ENCODE data around the gene EYA2. TPM values are rescaled to one million over a fixed set of nuclear protein-coding genes. Genes with fewer than 3 reads are reported as not detected.

Gene EYA2
- polyA plus RNA-seq, 1 donor (not counting 4 experiments of a cell fraction or from before 2014, with no cell fraction given) = not detected

DNA sequence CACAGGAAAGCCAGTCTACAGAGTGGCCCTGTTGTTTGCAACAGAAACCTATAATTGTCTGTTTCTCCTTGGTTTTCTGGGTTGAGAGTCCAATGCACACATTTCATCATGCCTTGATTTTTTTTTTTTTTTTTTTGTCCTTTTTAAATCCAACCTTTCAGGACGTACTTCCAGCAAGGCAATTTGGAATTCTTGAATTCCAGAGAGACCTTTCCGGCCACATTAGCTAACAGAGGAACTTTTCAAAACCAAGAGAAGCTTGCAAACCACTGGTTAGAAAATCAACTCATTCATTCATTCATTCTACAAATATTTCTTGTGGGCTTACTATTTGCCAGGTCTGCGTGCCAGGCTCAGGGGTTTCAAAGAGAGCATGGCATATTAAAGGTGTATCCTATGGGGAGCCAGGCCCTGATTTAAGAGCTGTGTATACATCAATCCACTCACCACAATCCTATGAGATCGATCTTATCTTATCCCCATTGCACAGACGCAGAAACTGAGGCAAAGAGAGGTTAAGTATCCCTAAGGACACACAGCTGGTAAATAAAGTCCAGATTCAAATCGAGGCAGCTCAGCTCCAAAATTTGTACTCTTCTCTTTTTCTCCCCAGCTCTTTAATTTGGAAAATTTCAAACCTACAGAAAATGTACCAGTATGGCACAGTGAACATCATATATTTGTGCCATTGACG, 43.0 kb downstream of the EYA2 start:
- Histone ChIP-seq H3K36me3 (ENCODE audit: control insufficient read depth in 2 of 2, extremely low read depth in 1 of 2, insufficient read depth in 2 of 2, low read length in 2 of 2) (no peaks in the 10 kb centered on the region), H3K4me2 (ENCODE audit: control insufficient read depth, extremely low read depth, insufficient read depth, low read depth, low read length) (no peak overlapping the region), H3K9me3 (ENCODE audit: control insufficient read depth, low read depth, low read length) (no peaks in the 10 kb centered on the region), H4K20me1 (ENCODE audit: control insufficient read depth, extremely low read depth, insufficient read depth, low read length) (no peaks in the 10 kb centered on the region), H3K79me2 (ENCODE audit: control insufficient read depth, insufficient read depth, low read length) (no peaks in the 10 kb centered on the region), H2AFZ (ENCODE audit: control insufficient read depth, low read length) (no peak overlapping the region), H3K27me3 (ENCODE audit: control insufficient read depth, extremely low read depth, insufficient read depth, low read length) (no peaks in the 10 kb centered on the region), H3K4me3 (ENCODE audit: control insufficient read depth in 2 of 3, extremely low read depth in 1 of 3, insufficient read depth in 2 of 3, low read depth in 1 of 3, low read length in 3 of 3) (no peak overlapping the region), H3K4me1 (ENCODE audit: control insufficient read depth, extremely low read depth, insufficient read depth, low read length) (no peaks in the 10 kb centered on the region), H3K9ac (ENCODE audit: control insufficient read depth, extremely low read depth, insufficient read depth, low read length) (no peak overlapping the region), H3K27ac (ENCODE audit: control insufficient read depth, insufficient read depth, low read length) (no peak overlapping the region), H3K9me1 (ENCODE audit: control insufficient read depth, extremely low read depth, insufficient read depth, low read length) (no peaks in the 10 kb centered on the region)
- TF ChIP-seq CTCF (optimal IDR thresholded peaks at IDR 0.05 in 1 of 3, IDR thresholded peaks at IDR 0.05 in 1 of 3, conservative IDR thresholded peaks at IDR 0.05 in 1 of 3; ENCODE audit: extremely low read depth in 1 of 3, insufficient read depth in 2 of 3, low read length in 3 of 3) (no peak), EZH2 (IDR thresholded peaks at IDR 0.05; ENCODE audit: low read length) (no peak)
- FAIRE-seq (no peak), DNase-seq (ENCODE audit: low read depth, low spot score) (no peak)
- dilution Hi-C loops (cut with MboI; ENCODE audit: extremely low pct_ligation_motif_present, low sequenced_read_pairs) = no loop called here

DNA sequence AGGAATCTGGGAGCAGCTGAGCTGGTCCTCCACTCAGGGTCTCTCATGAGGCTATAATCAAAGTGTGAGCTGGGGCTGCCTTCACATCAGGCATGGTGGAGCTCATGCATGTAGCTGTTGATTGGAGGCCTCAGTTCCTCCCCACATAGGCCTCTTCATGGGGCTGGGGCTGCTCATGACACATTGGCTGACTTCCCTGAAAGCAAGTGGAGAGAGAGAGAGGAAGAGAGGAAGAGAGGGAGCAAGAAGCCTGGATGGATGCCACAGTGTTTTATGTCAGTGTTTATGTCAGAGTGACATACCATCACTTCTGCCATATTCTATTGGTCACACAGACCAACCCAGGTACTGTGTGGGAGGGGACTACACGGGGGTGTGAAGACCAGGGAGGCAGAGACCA, 43.8 kb downstream of the EYA2 start:
- TF ChIP-seq EZH2 (IDR thresholded peaks at IDR 0.05; ENCODE audit: low read length) (no peak), CTCF (optimal IDR thresholded peaks at IDR 0.05 in 1 of 3, IDR thresholded peaks at IDR 0.05 in 1 of 3, conservative IDR thresholded peaks at IDR 0.05 in 1 of 3; ENCODE audit: extremely low read depth in 1 of 3, insufficient read depth in 2 of 3, low read length in 3 of 3) (no peak)
- Histone ChIP-seq H3K4me1 (ENCODE audit: control insufficient read depth, extremely low read depth, insufficient read depth, low read length) (no peaks in the 10 kb centered on the region), H3K9ac (ENCODE audit: control insufficient read depth, extremely low read depth, insufficient read depth, low read length) (no peak overlapping the region), H3K27me3 (ENCODE audit: control insufficient read depth, extremely low read depth, insufficient read depth, low read length) (no peaks in the 10 kb centered on the region), H3K4me2 (ENCODE audit: control insufficient read depth, extremely low read depth, insufficient read depth, low read depth, low read length) (no peak overlapping the region), H3K79me2 (ENCODE audit: control insufficient read depth, insufficient read depth, low read length) (no peaks in the 10 kb centered on the region), H3K9me1 (ENCODE audit: control insufficient read depth, extremely low read depth, insufficient read depth, low read length) (no peaks in the 10 kb centered on the region), H3K27ac (ENCODE audit: control insufficient read depth, insufficient read depth, low read length) (no peak overlapping the region), H2AFZ (ENCODE audit: control insufficient read depth, low read length) (no peak overlapping the region), H3K4me3 (ENCODE audit: control insufficient read depth in 2 of 3, extremely low read depth in 1 of 3, insufficient read depth in 2 of 3, low read depth in 1 of 3, low read length in 3 of 3) (no peak overlapping the region), H4K20me1 (ENCODE audit: control insufficient read depth, extremely low read depth, insufficient read depth, low read length) (no peaks in the 10 kb centered on the region), H3K36me3 (ENCODE audit: control insufficient read depth in 2 of 2, extremely low read depth in 1 of 2, insufficient read depth in 2 of 2, low read length in 2 of 2) (no peaks in the 10 kb centered on the region), H3K9me3 (ENCODE audit: control insufficient read depth, low read depth, low read length) (no peaks in the 10 kb centered on the region)
- DNase-seq (ENCODE audit: low read depth, low spot score) = no peak
- dilution Hi-C loops (cut with MboI; ENCODE audit: extremely low pct_ligation_motif_present, low sequenced_read_pairs) = no loop called here
- FAIRE-seq = no peak
